Right kidney (tissue), 1 donor: ENCODE results near the gene ABCG1.

Experiments used
- DNase-seq: peaks from one replicate; pipeline ENCODE4 v3.0.0-alpha.2; 2016

The ABCG1 gene

DNA sequence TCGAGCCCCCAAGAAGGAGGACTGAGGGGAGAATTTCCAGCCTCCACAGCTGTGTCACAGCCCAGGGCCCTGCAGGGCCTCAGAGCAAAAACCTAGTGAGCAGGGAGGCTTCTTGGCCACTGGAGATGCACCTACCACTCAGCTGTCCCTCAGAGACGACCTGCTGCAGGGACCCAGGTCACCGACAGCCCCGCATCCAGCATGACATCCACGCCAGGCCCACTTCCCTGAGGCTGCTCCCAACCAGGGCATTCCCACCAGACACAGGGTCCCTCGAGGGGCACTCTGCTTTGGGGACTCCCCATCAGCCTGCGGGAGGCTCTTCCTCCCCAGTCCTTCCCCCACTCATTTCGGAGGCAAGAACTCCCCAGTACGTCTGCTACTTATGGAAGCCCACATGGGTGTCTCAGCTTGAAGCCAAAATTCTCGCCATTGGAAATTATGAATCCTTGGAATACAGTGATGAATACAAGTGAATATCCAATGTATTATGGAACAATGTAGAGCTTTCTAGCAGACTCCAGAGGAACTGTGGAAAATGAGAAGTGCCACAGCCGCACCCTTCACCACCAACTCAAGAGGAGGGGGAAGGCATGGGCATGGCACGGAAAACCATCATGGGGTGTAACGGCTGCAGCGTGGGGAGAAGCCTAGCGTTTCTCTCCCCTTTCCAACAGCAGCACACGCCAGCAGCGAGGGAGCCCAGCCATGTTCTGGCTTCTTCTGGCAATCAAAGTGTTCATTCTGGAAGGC, 89.4 kb downstream of the ABCG1 start:
- DNase-seq = no peak

DNA sequence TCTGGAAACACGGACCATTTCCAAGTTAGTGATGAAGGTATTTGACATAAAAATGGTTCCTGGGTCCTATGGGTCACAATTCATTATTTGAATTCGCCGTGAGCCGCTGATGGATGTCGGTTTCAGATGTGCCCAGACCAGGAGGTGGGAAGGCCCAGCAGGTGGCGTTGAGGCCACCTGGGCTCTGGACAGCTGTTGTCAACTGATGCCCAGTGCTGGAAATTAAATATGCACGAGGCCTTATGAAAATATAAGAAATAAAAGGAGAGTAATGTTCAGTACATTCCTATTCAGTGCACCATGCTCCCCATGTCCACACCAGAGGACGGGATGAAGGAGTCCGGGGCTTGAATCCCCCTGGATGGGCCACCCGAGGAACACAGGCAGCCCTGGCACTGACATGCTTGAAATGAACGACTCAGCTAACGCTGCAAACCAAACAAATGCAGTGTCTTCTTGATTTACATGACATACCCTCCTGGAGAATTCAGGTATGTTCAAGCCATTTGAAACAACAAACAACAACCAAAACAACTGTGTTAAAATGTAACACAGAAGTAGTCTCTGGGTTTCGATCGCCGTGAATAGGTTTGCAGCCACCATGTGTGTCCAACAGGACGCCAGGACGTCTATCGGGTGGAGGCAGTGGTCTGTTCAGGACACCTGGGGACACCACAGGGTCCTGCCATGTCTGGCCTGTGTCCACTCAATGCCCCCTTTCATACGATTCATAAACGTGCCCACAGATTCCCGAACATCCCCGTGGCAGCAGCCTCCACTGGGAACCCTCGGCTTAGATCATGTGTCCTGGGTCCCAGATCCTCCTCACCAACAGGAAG, 90.2 kb downstream of the ABCG1 start:
- DNase-seq = no peak

DNA sequence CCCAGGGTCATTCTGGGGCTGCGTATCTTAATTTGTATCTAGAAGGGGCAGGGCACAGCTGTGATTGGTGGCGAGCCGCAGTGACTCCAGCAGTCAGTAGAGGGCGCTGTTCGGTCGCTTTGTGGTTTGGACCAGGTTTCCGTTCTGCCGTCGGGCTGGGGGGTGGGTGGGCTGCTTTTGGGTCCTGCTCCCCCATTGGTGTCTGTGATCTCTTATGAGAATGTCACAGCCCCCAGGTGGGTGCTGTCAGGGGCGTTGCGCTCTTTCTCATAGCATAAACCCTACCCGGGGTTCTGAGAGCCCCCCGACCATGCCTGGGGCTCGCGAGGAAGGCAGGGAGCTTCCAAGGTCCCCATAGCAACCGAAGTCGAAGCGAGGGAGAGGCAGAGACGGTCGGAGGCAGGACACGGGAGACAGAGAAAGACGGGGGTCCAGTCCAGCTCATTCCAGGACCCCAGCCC, 90.8 kb downstream of the ABCG1 start:
- peak; percentile 72 for DNase-seq

DNA sequence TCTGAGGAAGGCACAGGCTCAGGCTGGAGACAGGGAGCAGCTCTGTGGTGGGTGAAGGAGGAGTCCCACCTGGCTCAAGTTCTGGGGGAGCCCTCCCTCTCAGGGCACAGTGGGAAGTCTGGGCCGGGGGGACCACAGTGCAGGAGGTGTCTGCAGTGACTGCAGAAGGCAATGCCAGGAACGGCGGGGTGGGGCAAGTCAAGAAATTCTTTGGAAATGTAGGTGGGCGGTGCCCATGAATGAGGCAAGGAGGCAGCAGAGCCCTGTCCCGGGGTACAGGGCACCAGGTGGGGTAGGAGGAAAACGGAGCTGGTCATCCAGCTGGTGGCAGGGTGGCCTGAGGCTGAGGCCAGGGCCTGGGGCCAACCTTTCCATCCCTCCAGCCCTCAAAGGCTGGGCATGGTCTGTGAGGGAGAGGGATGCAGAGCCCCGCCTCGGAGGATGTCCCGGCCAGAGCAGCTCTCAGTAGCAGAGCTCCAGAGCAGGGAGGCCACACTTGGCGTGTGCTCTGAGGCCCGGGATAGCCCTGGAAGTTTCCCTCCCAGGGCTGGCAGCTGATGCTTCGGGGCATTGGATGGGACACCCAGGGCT, 91.6 kb downstream of the ABCG1 start:
- DNase-seq = no peak

DNA sequence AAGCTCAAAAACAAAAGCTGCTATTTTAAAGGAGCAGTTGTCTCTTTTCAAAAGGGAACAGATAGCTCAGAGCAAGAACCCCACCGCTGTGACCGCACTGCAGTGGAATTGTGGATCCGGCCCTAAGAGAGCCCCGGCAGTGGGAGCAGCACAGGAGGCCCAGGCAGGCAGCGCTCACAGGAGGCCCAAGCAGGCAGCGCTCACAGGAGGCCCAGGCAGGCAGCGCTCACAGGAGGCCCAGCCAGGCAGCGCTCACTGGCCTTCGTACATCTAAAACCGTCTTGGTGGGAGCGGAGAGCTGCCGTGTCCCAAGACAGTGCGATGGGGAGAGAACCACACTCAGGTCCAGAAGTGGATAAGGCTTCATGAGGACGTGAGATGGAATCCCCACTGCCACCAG, 92.2 kb downstream of the ABCG1 start:
- no peak for DNase-seq

DNA sequence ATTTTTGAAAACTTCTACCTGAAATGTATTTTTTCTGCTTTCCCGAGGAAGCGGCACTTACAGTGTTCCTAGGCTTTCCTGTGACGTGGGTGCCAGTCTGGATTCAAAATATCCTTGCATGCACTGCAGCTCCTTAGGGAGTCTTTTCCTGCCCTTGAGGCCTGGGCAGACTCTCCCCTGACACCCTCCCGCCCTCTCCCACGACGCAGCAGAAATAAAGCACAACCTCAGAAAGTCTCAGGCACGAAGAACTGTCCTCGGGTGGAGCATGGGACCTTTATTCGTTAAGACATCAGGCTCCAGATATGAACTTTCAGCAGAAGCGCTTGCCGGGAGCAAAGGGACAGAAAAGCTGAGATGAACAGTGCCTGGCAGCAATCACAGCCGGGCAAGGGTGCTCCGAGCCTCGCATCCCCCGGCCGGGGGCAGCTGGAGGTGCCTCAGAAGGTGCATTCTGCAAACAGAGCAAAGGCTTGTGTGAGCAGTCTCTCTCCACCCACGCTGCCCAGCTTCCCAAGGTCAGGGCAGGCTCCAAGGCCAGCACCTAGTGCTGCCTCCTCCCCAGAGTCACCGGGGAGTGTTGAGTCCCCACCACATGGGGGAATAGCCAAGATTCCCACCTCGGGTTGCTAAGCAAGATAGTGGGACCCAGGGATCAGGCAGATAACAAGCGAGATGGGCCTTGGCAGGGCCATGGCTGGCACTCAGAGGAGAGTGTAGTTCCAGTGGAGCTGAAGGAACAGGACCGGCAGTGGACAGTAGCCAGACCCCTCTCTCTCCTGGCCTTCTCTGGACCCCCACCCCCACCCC, 93.1 kb downstream of the ABCG1 start:
- no peak for DNase-seq

DNA sequence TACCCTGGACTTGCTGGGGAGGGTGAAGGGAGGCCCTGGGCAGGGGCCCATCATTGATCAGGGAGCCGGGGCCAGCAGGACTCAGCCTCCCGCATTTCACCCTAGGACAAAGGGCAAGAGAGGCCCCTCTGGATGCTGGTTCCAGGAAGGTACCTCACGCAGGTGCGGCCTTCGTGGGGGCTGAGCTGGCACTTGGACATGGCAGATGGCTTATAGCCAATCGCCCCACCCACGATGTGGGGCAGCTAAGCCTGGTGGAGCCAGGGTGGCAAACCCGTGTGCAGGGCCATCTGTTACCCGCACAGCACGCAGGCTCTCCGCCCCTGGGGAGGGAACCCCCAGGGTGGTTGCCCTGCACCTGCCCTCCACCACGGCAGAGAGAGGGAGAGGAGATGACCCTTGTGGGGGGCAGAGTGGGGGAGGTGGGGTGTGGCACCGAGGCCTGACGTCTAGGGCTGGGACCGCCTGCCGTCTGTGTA, 93.7 kb downstream of the ABCG1 start:
- DNase-seq = no peak

DNA sequence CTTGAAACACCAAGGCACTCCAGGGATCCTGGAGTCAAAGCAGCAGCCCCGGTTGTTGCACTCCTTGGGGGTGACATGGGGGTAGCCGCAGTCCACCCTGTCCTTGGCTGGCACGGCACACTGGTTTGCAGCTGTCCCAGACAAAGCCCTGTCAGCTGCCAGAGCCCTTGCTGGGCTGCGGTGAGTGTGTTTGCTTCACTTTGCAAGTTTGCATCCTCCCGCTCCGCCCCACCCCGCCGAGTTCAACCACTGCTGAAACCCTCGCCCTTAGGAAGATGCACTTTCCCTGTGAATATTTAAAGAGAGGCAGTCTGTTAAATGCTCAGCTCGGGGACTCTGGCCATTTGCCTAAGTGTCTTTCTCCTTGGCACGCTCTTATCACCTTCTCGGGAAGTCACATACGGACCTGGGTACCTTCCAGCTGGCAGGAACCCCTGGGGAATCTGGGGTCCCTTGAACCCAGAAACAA, 94.6 kb downstream of the ABCG1 start:
- no peak for DNase-seq

DNA sequence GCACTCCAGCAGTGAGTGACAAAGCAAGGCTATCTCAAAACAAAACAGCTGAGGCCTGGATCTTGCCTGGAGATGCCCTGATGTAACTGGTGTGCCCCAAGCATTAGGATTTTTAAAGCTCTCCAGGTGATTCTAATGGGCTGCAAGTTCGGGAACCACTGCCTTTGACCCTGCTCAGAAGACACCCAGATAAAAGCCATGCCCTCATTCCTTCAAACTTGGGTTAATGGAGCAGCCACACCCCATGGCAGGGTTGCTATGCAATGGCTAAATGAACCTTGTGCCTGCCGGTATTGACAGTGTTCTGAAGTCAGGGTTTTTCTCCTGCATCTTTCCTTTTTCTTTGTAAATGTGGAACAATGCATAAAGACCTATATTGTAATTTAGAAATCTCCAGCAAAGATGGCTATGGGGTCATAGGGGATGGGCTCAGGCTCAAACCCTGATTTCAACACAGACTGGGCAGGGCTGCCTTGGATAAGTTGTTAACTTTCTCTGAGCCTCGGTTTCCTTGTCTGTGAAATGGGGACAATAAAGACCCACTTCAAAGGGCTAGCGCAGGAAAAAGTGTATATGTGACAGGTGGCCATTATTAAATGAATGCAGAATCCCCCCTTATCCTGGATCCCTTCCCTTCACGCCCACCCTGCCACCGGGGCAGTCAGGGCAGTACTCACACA, 95.8 kb downstream of the ABCG1 start:
- DNase-seq = peak; percentile 39

DNA sequence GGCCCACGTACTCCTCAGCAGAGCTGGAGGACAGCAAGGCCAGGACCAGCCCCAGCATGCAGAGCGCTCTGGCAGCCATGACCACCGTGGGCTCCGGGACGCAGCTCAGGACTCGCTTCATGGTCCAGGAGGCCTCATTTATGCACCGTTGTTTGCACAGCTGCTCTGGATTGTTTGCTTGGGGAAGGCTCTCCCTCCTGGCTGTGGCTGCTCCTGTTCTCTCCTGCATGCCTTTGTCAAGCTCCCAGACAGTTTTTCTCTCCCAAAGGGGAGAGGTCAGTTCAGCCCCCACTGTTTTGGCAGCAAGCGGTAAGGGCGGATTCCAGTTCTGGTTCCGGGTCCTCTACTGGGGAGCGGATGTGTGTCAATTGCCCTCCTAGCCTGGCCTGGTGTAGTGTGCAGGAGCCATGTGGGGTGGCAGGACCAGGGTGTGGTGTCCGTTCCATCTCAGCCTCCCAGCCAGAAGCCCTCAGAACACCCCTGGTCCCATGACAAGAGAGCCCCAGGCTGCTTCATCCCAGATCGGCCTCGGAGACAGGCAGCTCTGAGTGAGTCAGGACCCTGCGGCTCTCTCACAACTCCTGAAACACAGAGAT, 96.5 kb downstream of the ABCG1 start, which contains the start of gene TFF3:
TSS of gene TFF3 (minus strand) at position 114 of the 596 bp plus-strand sequence. CDS start at position 79, 35 bp downstream.
- peak; percentile 66 for DNase-seq

DNA sequence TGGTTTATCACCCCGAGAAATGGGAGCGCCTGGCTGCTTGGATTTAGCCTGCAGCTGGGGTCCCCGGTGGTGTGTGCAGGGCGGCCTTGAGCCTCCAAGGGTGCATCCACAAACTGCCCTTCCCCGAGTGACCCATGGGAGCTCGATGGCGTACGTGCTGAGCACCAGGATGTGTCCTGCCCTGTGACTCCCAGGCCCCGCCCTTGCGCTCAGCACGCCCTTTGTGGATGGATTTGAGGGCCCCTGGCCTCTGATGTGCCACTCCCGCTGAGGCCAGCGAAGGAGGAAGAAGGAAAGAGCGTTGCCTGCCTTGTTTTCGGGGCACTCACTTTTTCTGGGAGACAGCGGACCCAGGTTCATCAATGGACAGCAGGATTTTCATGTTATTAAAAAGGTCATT, 98.0 kb downstream of the ABCG1 start:
- no peak for DNase-seq

DNA sequence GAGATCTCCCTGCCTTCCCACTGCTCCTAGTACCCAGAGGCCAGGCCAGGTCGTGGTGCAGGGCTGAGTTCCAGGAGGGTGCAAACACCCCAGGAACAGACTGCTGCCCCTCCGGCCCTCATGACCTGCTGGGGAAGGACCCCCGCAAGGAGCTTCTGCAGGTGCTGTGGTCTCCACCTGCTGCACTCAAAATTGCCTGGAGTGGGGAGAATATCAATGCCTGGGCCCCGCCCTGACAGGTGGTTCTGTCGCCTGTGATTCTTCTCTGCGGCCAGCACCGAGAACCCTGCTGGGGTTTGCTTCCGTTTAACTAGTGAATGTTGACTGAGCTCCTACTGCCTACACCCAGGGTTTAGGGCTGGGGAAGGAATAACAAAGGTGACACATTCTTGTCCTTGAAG, 98.4 kb downstream of the ABCG1 start:
- no peak for DNase-seq

DNA sequence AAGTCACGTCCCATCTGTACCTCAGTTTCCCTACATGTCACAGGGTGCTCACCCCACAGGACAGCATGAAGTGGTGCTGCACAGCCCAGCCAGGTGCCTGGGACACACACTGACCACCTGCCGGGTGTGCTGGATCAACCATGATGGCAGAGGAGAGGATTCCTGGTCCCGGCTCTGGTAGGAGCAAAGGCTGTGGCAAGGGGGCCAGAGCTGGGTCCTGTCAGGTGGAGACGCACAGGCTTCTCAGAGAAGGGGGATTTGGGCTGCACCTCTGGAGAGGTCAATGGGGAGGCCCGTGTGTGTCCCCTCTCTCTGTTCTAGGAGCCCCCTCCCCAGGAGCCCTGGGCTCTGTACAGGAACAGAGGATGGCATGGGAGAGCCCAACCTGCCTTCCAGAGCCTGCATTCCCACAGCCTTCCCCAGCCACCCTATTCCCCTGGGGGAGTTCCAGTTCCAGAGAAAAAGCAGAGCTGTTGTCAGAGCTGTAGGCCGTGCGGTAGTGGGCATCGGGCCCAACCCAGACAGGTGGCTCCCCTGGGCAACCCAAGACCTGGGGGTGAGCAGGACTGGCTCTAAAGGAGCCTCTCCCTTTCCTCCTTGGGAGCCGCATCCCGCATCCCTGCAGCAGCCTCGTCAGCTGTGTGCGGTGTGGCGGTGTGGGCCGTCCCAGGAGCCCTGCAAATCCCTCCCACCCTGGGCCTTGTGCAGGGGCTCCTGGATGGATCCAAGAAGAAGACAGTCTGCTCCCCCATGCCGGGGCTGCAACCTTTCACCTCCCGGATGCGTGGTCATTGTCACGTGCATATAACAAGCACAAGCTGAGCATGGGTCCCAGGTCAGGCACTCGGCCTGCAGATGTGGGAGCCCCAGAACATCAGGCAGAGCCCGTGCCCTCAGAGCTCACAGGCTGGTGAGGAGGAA, 99.1 kb downstream of the ABCG1 start:
- DNase-seq = no peak

DNA sequence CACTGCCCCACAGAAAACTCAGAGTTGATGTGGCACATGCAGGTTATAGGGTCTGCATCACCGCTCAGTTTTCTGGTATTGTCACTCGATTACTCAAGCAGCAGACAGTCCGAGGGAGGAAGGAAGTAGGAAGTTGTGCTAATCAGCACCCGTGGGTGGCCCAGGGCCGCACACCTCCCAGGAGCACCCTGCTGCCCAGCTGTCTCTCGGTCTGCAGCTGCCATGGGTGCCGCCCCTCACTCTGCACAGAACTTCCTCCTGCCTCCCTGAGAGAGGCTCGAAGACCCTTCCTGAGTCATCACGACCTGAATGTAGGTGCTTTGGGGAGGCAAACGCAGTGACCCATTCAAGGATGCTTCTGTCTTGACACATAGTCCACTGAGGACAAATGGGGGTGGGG, 100.4 kb downstream of the ABCG1 start:
- DNase-seq = no peak

DNA sequence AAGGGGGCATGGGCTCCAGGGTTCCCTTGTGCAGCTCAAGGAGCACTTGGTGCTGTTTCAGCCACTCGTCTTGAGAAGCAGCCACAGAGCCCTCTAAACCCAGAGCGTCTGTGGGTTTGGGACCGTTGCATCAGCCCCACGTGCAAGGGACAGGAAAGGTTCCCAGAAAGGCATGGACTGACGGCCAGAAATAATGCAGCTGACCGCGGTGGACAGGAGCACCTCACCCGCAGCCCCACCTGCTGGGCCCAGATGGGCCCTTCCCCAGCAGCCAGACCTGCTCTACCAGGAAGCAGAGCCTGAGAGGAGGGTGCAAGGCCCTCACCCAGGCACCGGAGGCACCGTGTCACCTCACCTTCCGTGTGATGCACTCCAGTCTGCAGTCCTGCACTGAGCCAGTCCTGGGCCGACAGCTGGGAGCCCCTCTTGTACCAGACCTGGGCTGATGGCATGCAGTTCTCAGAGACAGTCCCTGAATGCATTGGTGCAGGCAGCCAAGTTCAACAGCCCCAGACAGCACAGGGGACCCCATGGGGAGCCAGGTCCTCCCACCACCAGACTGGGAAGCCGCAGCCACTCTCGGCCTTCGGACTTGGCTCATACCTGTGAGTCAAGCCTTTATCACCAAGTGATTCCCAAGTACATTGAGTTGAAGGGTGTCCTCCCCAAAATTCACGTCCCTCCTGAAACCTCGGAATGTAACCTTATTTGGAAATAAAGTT, 101.1 kb downstream of the ABCG1 start:
- DNase-seq = no peak

DNA sequence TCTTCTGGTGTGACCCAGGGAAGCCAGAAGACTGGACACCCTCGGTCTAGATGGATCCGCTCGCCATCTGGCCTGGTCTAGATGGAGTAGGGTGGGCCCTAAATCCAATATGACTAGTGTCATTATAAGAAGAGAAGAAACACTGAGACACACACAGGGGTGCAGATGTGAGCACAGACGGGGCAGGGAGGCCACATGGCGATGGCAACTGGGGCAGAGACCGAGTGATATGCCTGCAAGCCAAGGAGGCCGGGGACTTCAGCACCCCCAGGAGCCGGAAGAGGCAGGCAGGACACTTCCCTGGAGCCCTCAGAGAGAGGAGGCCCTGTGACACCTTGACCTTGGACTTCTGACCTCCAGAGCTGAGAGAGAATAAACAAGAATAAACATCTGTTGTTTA, 101.9 kb downstream of the ABCG1 start:
- DNase-seq = no peak

DNA sequence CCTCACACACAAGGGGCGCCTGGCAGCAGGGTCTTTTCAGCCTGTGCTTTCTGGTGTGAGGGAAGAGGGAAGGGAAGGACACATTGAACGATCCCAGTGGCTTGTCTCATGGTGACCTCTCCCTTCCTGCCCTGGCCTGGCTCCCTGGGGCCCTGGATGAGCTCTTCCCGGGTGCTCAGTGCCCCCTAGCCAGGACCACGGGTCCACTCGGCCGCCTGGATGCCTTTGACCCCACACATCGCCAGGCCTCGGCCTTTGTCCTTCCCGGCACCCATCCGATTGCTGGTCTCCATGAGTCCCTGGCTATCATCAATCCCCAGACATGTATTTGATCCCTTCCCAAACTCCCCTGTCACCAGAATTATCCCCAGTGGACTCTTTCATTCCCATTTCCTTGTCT, 102.3 kb downstream of the ABCG1 start:
- DNase-seq = no peak

DNA sequence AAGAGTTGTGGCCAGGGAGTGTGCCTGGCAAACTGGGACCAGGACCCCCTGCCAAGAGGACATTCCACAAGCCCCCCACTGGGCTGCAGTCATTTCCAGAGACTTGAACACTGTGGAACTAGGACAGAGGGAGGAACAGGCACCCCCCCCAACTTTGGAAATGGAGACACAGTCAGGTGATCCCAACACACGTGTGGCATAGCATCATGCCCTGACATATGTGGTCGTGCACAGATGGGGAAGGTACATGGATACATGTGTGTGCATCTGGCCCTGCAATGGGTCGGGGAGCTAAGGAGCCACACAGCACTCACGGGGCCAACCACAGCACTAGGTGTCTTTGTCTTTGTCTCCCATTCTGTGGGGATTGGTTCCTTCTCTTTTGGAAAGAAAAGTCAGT, 102.9 kb downstream of the ABCG1 start:
- no peak for DNase-seq

DNA sequence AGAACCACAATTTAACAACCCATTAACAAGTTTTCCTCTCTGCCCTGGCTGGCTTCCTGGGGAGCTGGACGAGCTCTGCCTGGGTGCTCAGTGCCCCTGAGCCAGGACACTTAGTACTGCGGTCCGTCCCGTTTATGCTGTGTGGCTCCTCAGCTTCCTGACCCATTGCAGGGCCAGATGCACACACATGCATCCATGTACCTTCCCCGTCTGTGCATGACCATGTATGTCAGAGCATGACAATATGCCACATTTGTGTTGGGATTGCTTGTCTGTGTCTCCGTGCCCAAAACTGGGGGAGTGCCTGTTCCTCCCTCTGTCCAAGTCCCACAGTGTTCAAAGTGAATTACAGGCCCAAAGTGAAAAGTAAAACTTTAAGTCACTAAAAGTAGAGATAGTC, 106.0 kb downstream of the ABCG1 start:
- DNase-seq = no peak
